HTERT RPE-1 (cell line): ENCODE data around the gene TMEM272.

ENCODE experiments used
- in situ Hi-C: fragments of 300-500 bp; cut with MboI; formaldehyde crosslinking; loops from 4 replicates; pipeline ENCODE4 v1.14.3; 2020; ENCODE audit warnings: low sequenced_read_pairs

TMEM272 gene, protein sequence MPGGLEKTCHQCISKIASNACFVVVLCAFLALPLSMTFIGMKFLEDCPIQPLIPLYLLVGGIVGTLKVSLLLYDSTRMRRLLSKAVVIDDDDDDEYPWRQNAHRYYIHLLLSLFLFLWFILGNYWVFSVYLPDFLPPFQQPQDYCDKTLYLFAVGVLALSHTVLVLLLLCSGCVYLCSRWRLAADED

DNA sequence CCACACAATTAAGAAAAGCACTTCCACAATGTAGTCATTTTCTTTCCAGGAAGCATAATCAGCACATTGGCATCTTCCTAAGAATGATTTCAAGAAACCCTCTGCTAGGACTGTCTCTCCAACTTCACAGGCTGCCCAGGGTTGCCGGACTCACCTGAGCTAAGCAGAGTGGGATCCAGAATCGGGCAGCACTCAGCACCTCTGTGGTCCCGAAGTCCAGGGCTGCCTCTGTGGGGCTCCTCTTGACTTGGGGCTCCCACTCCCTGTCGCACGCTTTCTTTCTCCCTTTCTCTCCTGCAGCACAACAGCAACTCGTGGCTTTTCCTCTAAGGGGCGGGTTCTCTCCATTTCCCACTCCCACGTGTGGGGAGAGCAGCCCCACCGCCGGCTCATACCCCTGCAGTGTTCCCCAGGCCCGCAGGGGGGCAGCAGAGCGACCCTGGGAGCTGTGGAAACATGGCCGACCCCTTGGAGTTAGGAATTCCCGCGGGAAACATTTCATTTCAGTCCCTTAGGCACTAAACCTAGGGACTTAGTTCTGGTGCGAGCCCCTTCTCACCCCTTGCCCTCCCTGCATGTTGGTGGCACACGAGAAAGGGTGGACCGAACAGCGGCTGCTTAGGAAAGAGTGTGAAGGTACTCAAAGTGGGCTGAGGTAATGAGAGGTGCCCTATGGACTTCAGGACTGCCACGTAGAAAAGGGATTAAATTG, at the start of gene TMEM272:
Gene TMEM272 (minus strand): TSS at position 316 of the 712 bp plus-strand sequence. CDS start 6,647 bp downstream, outside the sequence.
- in situ Hi-C loops, result no loop called here

DNA sequence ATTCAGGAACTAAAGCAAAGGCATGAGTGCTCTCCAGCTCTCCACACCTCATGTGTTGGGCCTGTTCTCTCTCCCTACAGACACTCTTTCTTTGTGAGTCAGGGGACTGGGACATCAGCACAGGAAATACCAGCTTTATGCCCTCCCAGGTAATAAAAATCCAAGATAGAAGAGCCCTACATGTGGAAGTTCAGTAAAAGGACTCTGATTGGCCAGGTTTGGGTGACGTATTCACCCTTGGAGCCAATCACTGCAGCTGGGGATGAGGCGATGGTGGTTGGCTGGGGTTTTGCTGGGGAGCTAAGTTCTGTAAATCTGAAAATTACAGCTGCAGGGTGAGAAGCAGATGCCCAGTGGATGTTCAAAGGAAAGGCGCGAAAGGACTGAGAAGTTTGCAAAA, 49.3 kb upstream of the TMEM272 start:
- in situ Hi-C loops, result no loop called here

GRCh38 chr13:51892657-51893056, 47.7 kb upstream of the TMEM272 start:
- in situ Hi-C loops, result no loop called here

GRCh38 chr13:51887468-51887867, 42.5 kb upstream of the TMEM272 start:
- in situ Hi-C loops, result no loop called here

DNA sequence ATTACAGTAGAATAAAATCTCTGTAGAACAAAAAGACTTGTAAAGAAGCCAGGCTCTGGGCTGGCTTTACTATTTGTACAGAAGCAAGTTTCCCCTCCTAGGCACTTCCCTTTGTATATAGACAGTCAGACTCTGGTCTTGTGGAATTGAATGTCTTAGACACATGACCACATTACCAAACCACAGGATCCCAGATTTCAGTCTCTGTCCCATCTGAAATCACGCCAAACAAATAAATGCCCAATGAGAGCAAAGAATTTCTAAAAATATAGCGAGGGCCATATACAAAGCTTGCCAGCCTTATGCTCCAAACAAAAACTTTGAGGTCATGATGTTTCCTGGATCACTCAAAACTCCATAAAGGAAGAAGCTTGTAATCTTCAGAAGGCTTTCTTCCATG, 40.7 kb upstream of the TMEM272 start:
- in situ Hi-C loops, result no loop called here

GRCh38 chr13:51883226-51883600, 38.2 kb upstream of the TMEM272 start:
- in situ Hi-C loops, result no loop called here

DNA sequence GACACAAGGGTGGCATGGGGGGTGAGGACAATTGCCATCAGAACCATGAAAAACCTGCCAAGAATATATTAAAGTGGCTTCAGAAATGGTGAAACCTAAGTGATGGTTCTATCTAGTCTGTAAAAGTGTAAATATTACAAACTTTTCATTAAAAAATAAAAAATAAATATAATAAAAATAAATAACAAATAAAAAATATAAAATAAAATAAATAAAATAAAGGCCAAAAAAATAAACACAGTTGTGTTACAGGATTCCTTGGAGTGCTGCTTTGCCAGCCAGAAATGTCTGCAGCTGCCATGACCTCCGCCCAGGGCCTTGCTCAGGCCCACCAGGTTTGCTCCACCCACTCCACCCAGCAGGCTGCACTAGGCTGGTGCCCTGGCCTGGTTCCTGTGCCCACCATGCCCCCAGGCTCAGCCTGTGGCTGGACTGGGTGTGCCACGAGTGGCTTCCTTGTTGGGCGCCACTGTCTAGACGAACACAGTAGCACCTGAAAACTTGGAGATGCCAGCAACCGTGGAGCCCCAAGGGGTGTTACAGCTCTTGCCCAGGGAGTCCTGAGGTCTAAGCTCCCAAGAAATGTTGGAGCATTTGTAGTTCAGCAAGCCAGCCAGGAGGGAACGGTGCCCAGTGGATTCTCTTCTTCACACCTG, 37.7 kb upstream of the TMEM272 start:
- in situ Hi-C loops, result no loop called here

DNA sequence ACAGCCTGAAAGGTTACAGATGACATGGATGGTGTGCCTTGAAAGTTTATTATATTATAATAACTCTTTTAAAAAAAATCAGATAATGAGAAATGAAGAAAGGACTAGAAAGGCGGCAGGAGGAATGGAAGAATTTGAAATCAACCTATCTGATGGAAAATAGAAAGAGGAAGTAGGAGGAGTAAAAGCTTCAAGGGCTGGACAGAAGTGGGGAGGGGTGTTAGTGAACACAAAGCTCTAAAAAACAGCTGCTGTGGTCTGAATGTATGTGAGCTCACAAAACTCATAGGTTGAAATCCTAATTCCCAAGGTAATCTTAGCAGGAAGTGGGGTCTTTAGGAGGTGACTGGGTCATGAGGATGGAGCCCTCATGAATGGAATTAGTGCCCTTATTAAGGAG, 36.3 kb upstream of the TMEM272 start:
- in situ Hi-C loops, result no loop called here

- in situ Hi-C loops, result no loop called here
Observed at GRCh38 chr13:51879133-51879532, 34.2 kb upstream of the TMEM272 start.

- in situ Hi-C loops, result no loop called here
Observed at GRCh38 chr13:51874651-51875050, 29.7 kb upstream of the TMEM272 start.

DNA sequence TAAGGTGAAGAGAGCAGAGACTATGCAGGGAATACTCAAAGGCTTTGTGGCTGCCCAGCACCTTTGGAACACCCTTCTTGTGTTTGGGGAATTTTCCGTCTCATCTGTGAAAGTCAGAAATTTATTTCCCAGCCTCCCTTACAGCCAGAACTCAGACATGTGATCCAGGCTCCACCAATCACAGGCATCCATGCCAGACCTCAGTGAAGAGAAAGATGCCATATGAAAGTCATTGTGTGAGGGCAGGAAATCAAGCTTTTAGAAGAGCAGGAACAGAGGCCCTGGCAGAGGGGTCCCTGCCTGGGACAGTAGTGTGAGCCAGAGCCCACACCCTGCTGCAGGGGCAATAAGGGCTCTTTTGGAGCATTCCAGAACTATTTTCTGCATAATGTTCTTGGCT, 28.9 kb upstream of the TMEM272 start:
- in situ Hi-C loops, result no loop called here

DNA sequence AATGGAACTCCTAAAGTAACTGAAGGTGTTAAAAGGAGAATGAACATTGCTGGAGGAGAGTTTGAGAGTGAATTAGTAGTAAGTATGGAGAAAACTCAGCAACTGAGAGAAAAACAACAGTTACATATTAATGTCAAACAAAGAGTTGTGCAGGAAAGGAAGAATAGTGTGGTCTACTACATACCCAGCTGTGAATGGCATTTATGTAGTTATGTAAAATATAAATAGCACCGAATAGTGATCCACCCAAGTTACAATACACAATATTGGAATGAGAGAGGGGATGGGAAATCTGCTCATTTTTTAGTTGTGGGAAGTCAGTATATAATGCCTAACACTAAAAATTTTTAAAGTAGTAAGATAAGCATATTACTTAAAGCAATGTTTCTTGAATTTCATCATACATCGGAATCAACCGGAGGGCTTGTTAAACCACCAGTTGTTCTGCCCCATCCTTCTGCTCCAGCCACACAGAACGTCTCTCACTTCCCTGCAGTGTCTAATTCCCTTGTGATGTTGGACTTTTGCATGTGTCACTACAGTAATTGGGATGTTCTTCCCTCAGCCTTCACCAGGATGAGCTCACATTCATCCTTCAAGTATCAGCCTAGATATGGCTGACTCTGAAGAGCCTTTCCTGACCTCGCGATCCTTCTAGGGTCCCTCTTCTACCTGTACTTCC, 28.3 kb upstream of the TMEM272 start:
- in situ Hi-C loops, result no loop called here

GRCh38 chr13:51870616-51871015, 25.6 kb upstream of the TMEM272 start:
- in situ Hi-C loops, result no loop called here

DNA sequence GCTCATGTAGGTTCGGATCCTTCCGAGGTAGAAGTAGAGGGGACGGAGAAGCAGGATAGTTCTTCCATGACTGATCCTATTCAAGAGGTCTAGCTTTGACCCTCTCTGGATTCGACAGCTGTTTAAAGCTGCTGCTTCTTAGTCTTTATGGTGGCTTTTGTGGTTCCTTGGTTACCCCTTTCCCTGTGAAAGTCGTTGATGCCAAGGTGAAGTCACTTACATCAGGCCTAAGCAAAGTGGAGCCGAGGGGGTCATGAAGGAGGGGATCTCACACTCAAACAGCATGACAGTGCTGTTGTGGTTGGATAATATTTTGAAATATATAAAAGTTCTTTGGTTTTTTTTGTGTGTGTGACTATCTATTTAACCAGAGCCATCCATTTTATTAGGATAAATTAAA, 24.9 kb upstream of the TMEM272 start:
- in situ Hi-C loops, result no loop called here

DNA sequence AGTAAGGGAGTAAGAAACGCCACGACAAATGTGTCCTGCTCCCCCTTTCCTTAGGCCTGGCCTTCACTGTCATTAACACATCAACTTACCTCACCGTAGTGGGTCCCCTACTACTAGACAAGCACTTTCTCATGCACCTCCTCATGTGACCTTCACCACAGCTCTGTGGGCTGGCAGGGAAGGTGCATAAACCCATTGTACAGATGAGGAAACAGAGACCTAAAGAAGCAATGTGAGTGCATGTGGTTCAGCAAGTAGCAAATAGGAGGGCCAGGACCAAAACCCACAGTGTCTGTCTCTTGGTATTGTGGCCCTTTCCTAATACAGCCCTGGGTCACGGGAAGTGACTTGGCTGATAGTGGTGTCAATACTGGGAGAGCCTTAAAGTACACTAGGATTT, 22.1 kb upstream of the TMEM272 start:
- in situ Hi-C loops, result no loop called here

DNA sequence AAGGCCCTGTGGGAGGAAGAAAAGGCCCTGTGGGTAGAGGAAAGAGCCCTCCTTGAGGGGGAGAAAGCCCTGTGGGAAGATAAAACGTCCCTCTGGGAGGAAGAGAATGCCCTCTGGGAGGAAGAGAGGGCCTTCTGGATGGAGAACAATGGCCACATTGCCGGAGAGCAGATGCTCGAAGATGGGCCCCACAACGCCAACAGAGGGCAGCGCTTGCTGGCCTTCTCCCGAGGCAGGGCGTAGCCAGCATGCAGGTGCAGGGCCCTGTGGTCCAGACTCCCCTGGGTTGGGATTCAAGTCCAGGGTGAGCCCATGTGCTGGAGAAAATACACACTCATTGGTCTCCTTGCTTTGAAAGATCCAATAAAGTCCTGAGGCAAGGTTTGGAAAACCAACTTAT, 20.9 kb upstream of the TMEM272 start:
- in situ Hi-C loops, result no loop called here

GRCh38 chr13:51862957-51863356, 18.0 kb upstream of the TMEM272 start:
- in situ Hi-C loops, result no loop called here

DNA sequence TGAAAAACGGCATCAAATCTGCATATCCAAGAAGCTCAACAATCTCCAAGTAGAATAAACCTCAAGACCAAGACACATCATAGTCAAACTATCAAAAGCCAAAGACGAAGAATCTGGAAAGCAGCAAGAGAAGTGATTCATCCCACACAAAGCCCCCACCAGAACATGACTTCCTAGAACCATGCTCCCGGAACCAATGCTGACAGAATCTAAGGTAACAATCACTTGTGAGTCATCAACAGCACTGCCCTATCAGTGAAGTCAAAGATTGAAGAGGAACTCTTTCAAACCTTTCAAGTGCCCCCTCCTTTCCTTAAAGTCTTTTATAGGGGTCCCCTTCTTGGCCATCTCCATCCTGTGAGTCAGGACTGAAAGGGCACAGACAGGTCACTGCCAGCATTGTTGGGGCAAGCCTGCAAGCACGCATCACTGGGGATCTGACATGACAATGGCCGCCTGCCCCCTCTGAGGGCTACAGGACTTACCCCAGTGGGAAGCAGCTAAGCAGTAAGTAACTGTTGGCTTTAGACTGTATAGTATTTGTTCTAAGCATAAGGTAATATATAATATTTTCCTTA, 16.8 kb upstream of the TMEM272 start, which contains the start of gene CCDC70:
Gene CCDC70 (plus strand): TSS at position 247 of the 578 bp plus-strand sequence. CDS start 3,443 bp downstream, outside the sequence.
- in situ Hi-C loops, result no loop called here

- in situ Hi-C loops, result no loop called here
Observed at GRCh38 chr13:51858433-51859247, 13.7 kb upstream of the TMEM272 start.

- in situ Hi-C loops, result no loop called here
Observed at GRCh38 chr13:51856998-51857397, 12.0 kb upstream of the TMEM272 start.
